Esophagus muscularis mucosa (tissue), 4 donors: Measurements from ENCODE around the gene PEBP1.

Experiments
- CTCF ChIP-seq, 3 experiments: fragments of 200-600 bp in 2 of 3; fragments of 450-650 bp in 1 of 3; sonication (generic) in 2 of 3; IDR thresholded peaks; one replicate each; pipeline ENCODE4 v1.5.1; 2017 to 2019; ENCODE audit warnings: antibody characterized with exemption in 3 of 3, mild to moderate bottlenecking in 2 of 3, moderate library complexity in 1 of 3
- EP300 ChIP-seq: sonication (generic); formaldehyde crosslinking; IDR thresholded peaks from one replicate; pipeline ENCODE4 v1.6.1; 2017; ENCODE audit warnings: antibody characterized with exemption
- POLR2AphosphoS5 ChIP-seq, 2 donors: sonication (generic); formaldehyde crosslinking; IDR thresholded peaks; one replicate each; pipeline ENCODE4 v1.6.1; 2017; ENCODE audit warnings: antibody characterized with exemption in 2 of 2

GRCh38 chr12:118164798-118165486, 29.0 kb downstream of the PEBP1 start:
- no peak for TF ChIP-seq POLR2AphosphoS5 (IDR thresholded peaks at IDR 0.05)
- TF ChIP-seq CTCF (IDR thresholded peaks at IDR 0.05) = peak in 1 of 3 experiments; percentile 43
- no peak for TF ChIP-seq EP300
